CD4-positive, alpha-beta T cell (primary cell): Measurements from ENCODE around the gene TRH. TPM values are rescaled to one million over a fixed set of nuclear protein-coding genes. Genes with fewer than 3 reads are reported as not detected.

Source experiments
- ATAC-seq: fragments of 200-7000 bp; cut with Tn5 transposase; one replicate; pipeline ENCODE4 v1.10.0; 2022; ENCODE audit warnings: mild to moderate bottlenecking; ENCODE audit not compliant: poor library complexity
- CTCF ChIA-PET: fragments of 350-600 bp; sonication (Branson Sonifier 250); formaldehyde crosslinking; loops from one replicate; lab custom pipeline; 2021; ENCODE audit warnings: antibody characterized with exemption, inconsistent platforms; lab: Charles Lee
- POLR2A ChIA-PET: fragments of 350-600 bp; sonication (Branson Sonifier 250); formaldehyde crosslinking; loops from one replicate; lab custom pipeline; 2021; ENCODE audit warnings: antibody characterized with exemption, inconsistent platforms; lab: Charles Lee
- DNase-seq, 14 experiments: peaks; one replicate each; pipeline ENCODE4 v3.0.0-alpha.2; 2013 to 2020; ENCODE audit warnings: mixed read lengths in 2 of 14
- H3K27ac ChIP-seq, 2 donors: one replicate each; pipeline versions ENCODE4 v1.5.1 to v1.7.0; 2013; ENCODE audit warnings: low read length in 2 of 2, low read depth in 1 of 2, mild to moderate bottlenecking in 1 of 2
- H3K27me3 ChIP-seq, 2 experiments: 1 replicate in 1 of 2; 2 replicates in 1 of 2; pipeline versions ENCODE4 v1.6.1 to v1.7.0; 2013; ENCODE audit warnings: low read length in 2 of 2, control low read depth in 1 of 2, mild to moderate bottlenecking in 1 of 2, moderate library complexity in 1 of 2; ENCODE audit not compliant: insufficient read depth in 2 of 2, control insufficient read depth in 1 of 2
- H3K36me3 ChIP-seq: one replicate; pipeline ENCODE4 v1.6.1; 2013; ENCODE audit warnings: low read length, control low read depth; ENCODE audit not compliant: insufficient read depth
- H3K4me1 ChIP-seq: one replicate; pipeline ENCODE4 v1.6.1; 2013; ENCODE audit warnings: low read length, control low read depth; ENCODE audit not compliant: insufficient read depth
- H3K4me3 ChIP-seq: one replicate; pipeline ENCODE4 v1.5.1; 2013; ENCODE audit warnings: mild to moderate bottlenecking, low read length, moderate library complexity
- H3K9me3 ChIP-seq, 2 experiments: 1 replicate in 1 of 2; 2 replicates in 1 of 2; pipeline versions ENCODE4 v1.6.1 to v1.7.0; 2013; ENCODE audit warnings: low read length in 2 of 2, mild to moderate bottlenecking in 2 of 2, control low read depth in 1 of 2, moderate library complexity in 1 of 2; ENCODE audit not compliant: control insufficient read depth in 1 of 2, insufficient read depth in 1 of 2
- H3K27ac Mint-ChIP-seq: one replicate; pipeline ENCODE4 v1.8.0; 2020; ENCODE audit warnings: mixed read lengths
- H3K27me3 Mint-ChIP-seq: one replicate; pipeline ENCODE4 v1.8.0; 2021; ENCODE audit warnings: mixed read lengths
- H3K36me3 Mint-ChIP-seq: one replicate; pipeline ENCODE4 v1.8.0; 2021; ENCODE audit warnings: low read depth, mixed read lengths
- H3K4me1 Mint-ChIP-seq: one replicate; pipeline ENCODE4 v1.8.0; 2021; ENCODE audit warnings: low read depth, mixed read lengths
- H3K4me3 Mint-ChIP-seq: one replicate; pipeline ENCODE4 v1.8.0; 2020; ENCODE audit warnings: mild to moderate bottlenecking, mixed read lengths
- H3K9me3 Mint-ChIP-seq: one replicate; pipeline ENCODE4 v1.8.0; 2020; ENCODE audit warnings: mixed read lengths
- intact Hi-C, 2 experiments: fragments of 100-400 bp; cut with DNase I in 1 of 2; cut with micrococcal nuclease in 1 of 2; formaldehyde crosslinking; loops; one replicate each; pipeline versions ENCODE4 v1.15.1 to v1.9.0; 2023 to 2025; cut with DNase I, micrococcal nuclease
- total RNA-seq, 174 experiments: library from RNA in 2 of 174; stranded (reverse) in 2 of 174; gene quantifications; one replicate each; pipeline ENCODE4 v1.2.3 and lab custom pipeline; 2021 to 2026
- TF ChIP-seq, protein P1 (sequence below): fragments of 200-600 bp; IDR thresholded peaks from one replicate; pipeline ENCODE4 v1.8.0; 2022; ENCODE audit warnings: antibody characterized with exemption, mild to moderate bottlenecking

The TRH gene
- total RNA-seq, 2 experiments from 2014 or later, result not detected

DNA sequence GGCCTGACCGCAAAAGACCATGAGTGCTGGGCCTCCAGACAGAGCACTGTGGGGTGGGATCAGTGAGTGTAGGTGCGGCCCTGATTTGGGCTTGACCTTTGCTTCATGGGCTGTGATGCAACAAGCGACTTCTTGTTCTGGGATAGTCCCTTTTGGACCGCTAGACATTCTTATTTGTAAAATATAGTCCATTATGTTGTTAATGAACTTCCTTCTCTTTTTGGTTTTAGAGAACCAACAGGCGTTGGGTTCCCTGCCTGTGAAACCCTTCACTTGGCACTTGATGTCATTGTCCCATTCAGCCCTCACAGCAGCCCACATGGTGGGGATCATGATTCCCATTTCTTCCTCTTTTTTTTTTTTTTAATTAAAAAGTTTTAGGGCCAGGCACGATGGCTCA, 15.8 kb upstream of the TRH start:
- Mint-ChIP-seq H3K4me3 (no peak overlapping the region), H3K27me3 (no peaks in the 10 kb centered on the region), H3K4me1 (no peaks in the 10 kb centered on the region), H3K27ac (no peak overlapping the region), H3K9me3 (no peaks in the 10 kb centered on the region), H3K36me3 (no peaks in the 10 kb centered on the region)
- ATAC-seq (no peak), DNase-seq (peak in 2 of 14 experiments; percentile 16 to 27)
- ChIA-PET CTCF (no interaction called here), POLR2A (no interaction called here)
- H3K4me1 ChIP-seq, result no peaks in the 10 kb centered on the region
- H3K4me3 ChIP-seq, result no peak overlapping the region
- intact Hi-C loops, result no loop called here
- H3K36me3 ChIP-seq, result no peaks in the 10 kb centered on the region
- H3K9me3 ChIP-seq, result no peaks in the 10 kb centered on the region
- no peak overlapping the region for H3K27ac ChIP-seq
- H3K27me3 ChIP-seq, result no peaks in the 10 kb centered on the region
- TF ChIP-seq, protein P1, sequence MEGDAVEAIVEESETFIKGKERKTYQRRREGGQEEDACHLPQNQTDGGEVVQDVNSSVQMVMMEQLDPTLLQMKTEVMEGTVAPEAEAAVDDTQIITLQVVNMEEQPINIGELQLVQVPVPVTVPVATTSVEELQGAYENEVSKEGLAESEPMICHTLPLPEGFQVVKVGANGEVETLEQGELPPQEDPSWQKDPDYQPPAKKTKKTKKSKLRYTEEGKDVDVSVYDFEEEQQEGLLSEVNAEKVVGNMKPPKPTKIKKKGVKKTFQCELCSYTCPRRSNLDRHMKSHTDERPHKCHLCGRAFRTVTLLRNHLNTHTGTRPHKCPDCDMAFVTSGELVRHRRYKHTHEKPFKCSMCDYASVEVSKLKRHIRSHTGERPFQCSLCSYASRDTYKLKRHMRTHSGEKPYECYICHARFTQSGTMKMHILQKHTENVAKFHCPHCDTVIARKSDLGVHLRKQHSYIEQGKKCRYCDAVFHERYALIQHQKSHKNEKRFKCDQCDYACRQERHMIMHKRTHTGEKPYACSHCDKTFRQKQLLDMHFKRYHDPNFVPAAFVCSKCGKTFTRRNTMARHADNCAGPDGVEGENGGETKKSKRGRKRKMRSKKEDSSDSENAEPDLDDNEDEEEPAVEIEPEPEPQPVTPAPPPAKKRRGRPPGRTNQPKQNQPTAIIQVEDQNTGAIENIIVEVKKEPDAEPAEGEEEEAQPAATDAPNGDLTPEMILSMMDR, result no peak

DNA sequence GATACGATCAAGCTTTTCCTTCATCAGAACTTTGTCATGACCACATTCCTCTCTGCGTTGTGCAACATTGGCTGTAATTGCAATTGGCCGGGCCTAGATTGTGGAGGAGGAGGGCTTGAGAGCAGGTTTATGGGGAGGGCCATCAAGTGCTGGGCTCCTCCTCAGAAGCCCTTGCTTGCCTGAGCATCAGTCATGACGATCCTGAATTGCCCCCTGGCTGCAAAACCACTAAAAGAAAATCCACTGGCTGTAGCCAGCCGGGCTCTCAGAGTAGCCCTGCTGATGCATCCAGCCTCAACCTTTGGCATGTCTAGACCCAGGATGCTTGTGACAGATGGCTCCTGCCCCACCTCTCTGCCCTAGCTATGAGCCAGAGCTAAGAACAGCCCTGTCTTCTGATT, 13.4 kb upstream of the TRH start:
- no peak overlapping the region for H3K27ac Mint-ChIP-seq

GRCh38 chr3:129962600-129962999, 11.9 kb upstream of the TRH start:
- Histone ChIP-seq H3K9me3 (no peaks in the 10 kb centered on the region), H3K36me3 (no peaks in the 10 kb centered on the region), H3K4me1 (no peaks in the 10 kb centered on the region), H3K27ac (no peak overlapping the region), H3K27me3 (no peaks in the 10 kb centered on the region), H3K4me3 (no peak overlapping the region)
- Mint-ChIP-seq H3K27ac (no peak overlapping the region), H3K9me3 (no peaks in the 10 kb centered on the region), H3K27me3 (no peaks in the 10 kb centered on the region), H3K36me3 (no peaks in the 10 kb centered on the region), H3K4me1 (no peaks in the 10 kb centered on the region), H3K4me3 (no peak overlapping the region)
- intact Hi-C loops, result no loop called here
- POLR2A ChIA-PET, result no interaction called here
- ATAC-seq (no peak), DNase-seq (no peak)
- CTCF ChIA-PET, result no interaction called here
- TF ChIP-seq, protein P1, result no peak

More for the DNA sequence above, 13.4 kb upstream of the TRH start:
- H3K4me1 ChIP-seq, result no peaks in the 10 kb centered on the region
- POLR2A ChIA-PET, result no interaction called here
- H3K36me3 Mint-ChIP-seq, result no peaks in the 10 kb centered on the region
- ATAC-seq (no peak), DNase-seq (no peak)
- no peak overlapping the region for H3K4me3 Mint-ChIP-seq
- H3K4me1 Mint-ChIP-seq, result no peaks in the 10 kb centered on the region
- H3K9me3 ChIP-seq, result no peaks in the 10 kb centered on the region
- TF ChIP-seq, protein P1, result no peak
- CTCF ChIA-PET, result no interaction called here
- no peak overlapping the region for H3K27ac ChIP-seq
- no peaks in the 10 kb centered on the region for H3K27me3 Mint-ChIP-seq
- H3K36me3 ChIP-seq, result no peaks in the 10 kb centered on the region
- no peak overlapping the region for H3K4me3 ChIP-seq
- H3K27me3 ChIP-seq, result no peaks in the 10 kb centered on the region
- intact Hi-C loops, result no loop called here
- H3K9me3 Mint-ChIP-seq, result no peaks in the 10 kb centered on the region
